ENCODE data around the gene KCNJ2. TPM values are rescaled to one million over a fixed set of nuclear protein-coding genes. Genes with fewer than 3 reads are reported as not detected.

KCNJ2 gene
- total RNA-seq, 1 experiment from 2014 or later, result 1.6 TPM

DNA sequence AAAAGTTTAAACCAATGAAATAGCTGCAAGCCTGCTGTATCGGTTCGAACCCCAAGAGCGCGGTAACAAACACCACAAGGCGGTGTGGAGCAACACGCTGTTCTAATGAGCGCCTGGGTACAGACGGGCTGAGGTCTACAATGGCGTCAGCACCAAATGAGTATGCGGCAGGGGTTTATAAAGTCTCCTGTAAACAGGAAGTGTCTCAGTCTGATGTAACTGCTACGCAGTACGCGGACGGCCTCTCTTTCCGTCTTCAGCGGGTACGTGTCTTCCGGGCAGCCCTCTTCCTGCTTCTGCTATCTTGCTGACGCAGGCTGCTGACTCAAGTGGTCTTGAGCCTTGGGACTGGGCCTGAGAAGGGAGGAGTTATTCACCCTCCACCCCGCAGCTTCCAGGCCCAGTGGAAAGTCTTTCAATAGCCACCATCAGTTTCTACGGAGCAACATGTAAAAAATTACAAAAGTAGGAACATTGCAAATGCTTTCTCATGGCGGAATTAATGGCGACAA is 40.5 kb upstream of the KCNJ2 start:
- CTCF ChIA-PET, result interaction anchor here (0.7 kb wide), 1 partner anchor 522 kb away, joined by 3 read pairs; no protein-coding TSS in a partner anchor
- Mint-ChIP-seq H3K4me1 (peaks cover 11% of the 10 kb centered on the region), H3K4me3 (no peak overlapping the region), H3K27ac (peak overlapping the region; percentile 17; the same call in 1 of the 2 replicates), H3K36me3 (peaks cover 5% of the 10 kb centered on the region; the same call in 1 of the 2 replicates), H3K9me3 (peaks cover 20% of the 10 kb centered on the region), H3K27me3 (ENCODE audit: low read depth) (no peaks in the 10 kb centered on the region)
- DNase-seq (ENCODE audit: low spot score) (no peak), ATAC-seq (0 out of 2 replicates have a peak, but pooled peaks have one; percentile 24)
- no peak for TF ChIP-seq TCF7 (CRISPR knock-in tag; IDR thresholded peaks at IDR 0.05; ENCODE audit: low read depth)
- TF ChIP-seq NR1H2 (CRISPR knock-in tag; IDR thresholded peaks at IDR 0.05), result no peak
- no peak for TF ChIP-seq ZNF232 (CRISPR knock-in tag; IDR thresholded peaks at IDR 0.05)
- no peak for TF ChIP-seq FOXK1 (CRISPR knock-in tag; IDR thresholded peaks at IDR 0.05)
- TF ChIP-seq CBFB (CRISPR knock-in tag; IDR thresholded peaks at IDR 0.05; ENCODE audit: low read depth), result no peak
- no peak for TF ChIP-seq ZMAT4 (CRISPR knock-in tag; IDR thresholded peaks at IDR 0.05)
- TF ChIP-seq PRDM15 (CRISPR knock-in tag; IDR thresholded peaks at IDR 0.05), result no peak
- no peak for TF ChIP-seq MYBL2 (CRISPR knock-in tag; IDR thresholded peaks at IDR 0.05)
- no peak for TF ChIP-seq HMGA2 (CRISPR knock-in tag; IDR thresholded peaks at IDR 0.05)
- no peak for TF ChIP-seq FOXP4 (CRISPR knock-in tag; IDR thresholded peaks at IDR 0.05)
- TF ChIP-seq NFYB (CRISPR knock-in tag; conservative IDR thresholded peaks at IDR 0.05; ENCODE audit: low read depth), result no peak
- TF ChIP-seq TEAD4 (CRISPR knock-in tag; IDR thresholded peaks at IDR 0.05), result no peak
- TF ChIP-seq ZNF512 (CRISPR knock-in tag; IDR thresholded peaks at IDR 0.05; ENCODE audit: borderline replicate concordance), result no peak
- no peak for TF ChIP-seq FOXJ3 (CRISPR knock-in tag; IDR thresholded peaks at IDR 0.05; ENCODE audit: borderline replicate concordance)
- TF ChIP-seq IRF1 (CRISPR knock-in tag; IDR thresholded peaks at IDR 0.05), result no peak
- TF ChIP-seq EMX1 (CRISPR knock-in tag; IDR thresholded peaks at IDR 0.05), result no peak
- TF ChIP-seq E2F1 (CRISPR knock-in tag; IDR thresholded peaks at IDR 0.05), result no peak
- no peak for TF ChIP-seq STAT6 (CRISPR knock-in tag; conservative IDR thresholded peaks at IDR 0.05; ENCODE audit: low read depth)
- TF ChIP-seq SOX15 (CRISPR knock-in tag; IDR thresholded peaks at IDR 0.05), result no peak
- TF ChIP-seq ATF3 (CRISPR knock-in tag; conservative IDR thresholded peaks at IDR 0.05), result no peak
- POLR2A ChIA-PET, result interaction anchor here (0.6 kb wide), 1 partner anchor 65 kb away, joined by 15 read pairs; no protein-coding TSS in a partner anchor

All from WTC11 (cell line).